Lower leg skin (tissue), 4 donors: ENCODE results near the gene SLC5A3. TPM values are rescaled to one million over a fixed set of nuclear protein-coding genes. Genes with fewer than 3 reads are reported as not detected.

Experiments used
- DNase-seq, 2 donors: peaks; one replicate each; pipeline ENCODE4 v3.0.0-alpha.2; 2019; ENCODE audit warnings: low spot score in 2 of 2
- H3K4me3 ChIP-seq: fragments of 200-600 bp; sonication (generic); 2 replicates; pipeline ENCODE4 v1.5.1; 2017; ENCODE audit warnings: mild to moderate bottlenecking, low read depth; ENCODE audit not compliant: poor library complexity, severe bottlenecking
- CTCF ChIP-seq, 3 donors: fragments of 450-650 bp; IDR thresholded peaks; one replicate each; pipeline ENCODE4 v1.5.1; 2016; ENCODE audit warnings: antibody characterized with exemption in 3 of 3, mild to moderate bottlenecking in 3 of 3, moderate library complexity in 2 of 3
- POLR2A ChIP-seq, 2 donors: fragments of 450-650 bp; IDR thresholded peaks; one replicate each; pipeline ENCODE4 v1.6.1; 2016 to 2017; ENCODE audit warnings: antibody characterized with exemption in 2 of 2, mild to moderate bottlenecking in 1 of 2, moderate library complexity in 1 of 2
- whole genome bisulfite sequencing, 2 donors: methylation state at CpG; one replicate each; pipeline ENCODE4 v1.1.5; 2018; 5-methylcytosine and 5-hydroxymethylcytosine counted together
- intact Hi-C: fragments of 100-400 bp; cut with DNase I; formaldehyde crosslinking; loops from one replicate; pipeline ENCODE4 v1.15.0; 2023; ENCODE audit warnings: low total_unique reads
- total RNA-seq, 4 donors: library from RNA; depleted of rRNA; stranded (reverse); fragments of >200 nt; gene quantifications; one replicate each; pipeline ENCODE4 v1.1.0, GENCODE V29; 2016

SLC5A3 gene
- total RNA-seq, 4 donors from 2014 or later, result 12.8 to 33.3 (median 28.6) TPM

- H3K4me3 ChIP-seq, result no peak overlapping the region
- intact Hi-C loops, result no loop called here
- WGBS, 2 donors, result 78 to 88% methylated on average over 7 of the region's 7 CpGs
- TF ChIP-seq CTCF (IDR thresholded peaks at IDR 0.05) (no peak), POLR2A (IDR thresholded peaks at IDR 0.05) (no peak)
- no peak for DNase-seq
Measured at GRCh38 chr21:34109075-34109474, 35.7 kb downstream of the SLC5A3 start.

GRCh38 chr21:34110594-34111202, 37.3 kb downstream of the SLC5A3 start:
- intact Hi-C loops, result no loop called here
- no peak overlapping the region for H3K4me3 ChIP-seq
- 98 to 99% methylated on average over 8 of the region's 8 CpGs for WGBS, 2 donors
- DNase-seq, result no peak
- TF ChIP-seq CTCF (IDR thresholded peaks at IDR 0.05), result no peak
- TF ChIP-seq POLR2A (IDR thresholded peaks at IDR 0.05), result no peak

- WGBS, 2 donors, result 93 to 94% methylated on average over 6 of the region's 6 CpGs
- intact Hi-C loops, result no loop called here
- DNase-seq, result no peak
- no peak for TF ChIP-seq POLR2A (IDR thresholded peaks at IDR 0.05)
- no peak for TF ChIP-seq CTCF (IDR thresholded peaks at IDR 0.05)
- no peak overlapping the region for H3K4me3 ChIP-seq
Measured at GRCh38 chr21:34112316-34113033, 39.1 kb downstream of the SLC5A3 start.

GRCh38 chr21:34113842-34114241, 40.5 kb downstream of the SLC5A3 start:
- no peak overlapping the region for H3K4me3 ChIP-seq
- TF ChIP-seq POLR2A (IDR thresholded peaks at IDR 0.05) (no peak), CTCF (IDR thresholded peaks at IDR 0.05) (no peak)
- WGBS, 2 donors, result 50 to 51% methylated on average over 2 of the region's 2 CpGs
- intact Hi-C loops, result no loop called here
- DNase-seq, result no peak

GRCh38 chr21:34115160-34115559, 41.8 kb downstream of the SLC5A3 start:
- no peak overlapping the region for H3K4me3 ChIP-seq
- 41 to 54% methylated on average over 1 of the region's 1 CpG for WGBS, 2 donors
- intact Hi-C loops, result no loop called here
- no peak for TF ChIP-seq POLR2A (IDR thresholded peaks at IDR 0.05)
- no peak for TF ChIP-seq CTCF (IDR thresholded peaks at IDR 0.05)
- DNase-seq, result no peak
